ENCODE measurements around the gene ZNF500.

The ZNF500 gene

GRCh38 chr16:4703906-4704305, 63.1 kb downstream of the ZNF500 start:
- H2AK5ac ChIP-seq (ENCODE audit: low read length): no peak overlapping the region
- WGBS (ENCODE audit: extremely low coverage, insufficient coverage, low lambda C conversion rate): no CpG with 5 or more reads among the region's 7 CpGs
- no peaks in the 10 kb centered on the region for H3K79me1 ChIP-seq (ENCODE audit: low read length)
- no peak overlapping the region for H2BK5ac ChIP-seq (ENCODE audit: low read length)
- H3K36me3 ChIP-seq (ENCODE audit: control insufficient read depth, insufficient read depth, low read length): peaks cover 6% of the 10 kb centered on the region
- H3K79me2 ChIP-seq (ENCODE audit: control insufficient read depth, insufficient read depth, low read length): no peaks in the 10 kb centered on the region
- no peak overlapping the region for H3K56ac ChIP-seq (ENCODE audit: low read length)
- H2BK120ac ChIP-seq (ENCODE audit: low read depth, low read length): no peak overlapping the region
- no peak overlapping the region for H3K4ac ChIP-seq (ENCODE audit: low read depth, low read length)
- H4K5ac ChIP-seq (ENCODE audit: low read length): no peak overlapping the region
- H3K4me3 ChIP-seq (ENCODE audit: low read length): no peak overlapping the region
- no peak overlapping the region for H3K4me2 ChIP-seq (ENCODE audit: low read length)
- H3K23ac ChIP-seq (ENCODE audit: low read length): no peak overlapping the region
- no peak overlapping the region for H3K27ac ChIP-seq (ENCODE audit: low read depth, low read length)
- no peak overlapping the region for H3K18ac ChIP-seq (ENCODE audit: low read length)
- H3K27me3 ChIP-seq (ENCODE audit: insufficient read depth, low read length, poor library complexity): no peaks in the 10 kb centered on the region
- no peak overlapping the region for H4K8ac ChIP-seq (ENCODE audit: low read depth, low read length)
- H2BK15ac ChIP-seq (replicated peaks; ENCODE audit: low read depth): no peak overlapping the region
- H3K4me1 ChIP-seq (ENCODE audit: control insufficient read depth, low read depth, low read length): no peaks in the 10 kb centered on the region
- DNase-seq: no peak
- H3K9ac ChIP-seq (ENCODE audit: low read length): no peak overlapping the region

DNA sequence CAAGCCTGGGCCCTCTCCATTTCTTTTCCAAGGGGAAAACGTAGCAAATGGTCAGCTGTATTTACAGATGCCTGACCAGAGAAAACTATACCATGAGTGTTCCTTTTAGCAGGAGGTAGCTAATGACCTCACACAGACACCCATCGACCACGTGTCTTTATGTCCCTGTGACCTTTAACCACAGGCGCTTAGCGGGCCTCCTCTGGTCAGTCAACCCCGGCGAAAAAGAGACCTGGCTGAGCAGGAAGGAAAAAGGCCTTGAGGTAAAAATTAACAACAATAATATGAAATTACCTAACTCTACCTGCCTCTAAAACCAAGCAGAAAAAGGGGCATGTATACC, 64.5 kb downstream of the ZNF500 start:
- Histone ChIP-seq H3K27me3 (ENCODE audit: insufficient read depth, low read length, poor library complexity) (no peaks in the 10 kb centered on the region), H3K18ac (ENCODE audit: low read length) (no peak overlapping the region), H3K56ac (ENCODE audit: low read length) (no peak overlapping the region), H3K4me2 (ENCODE audit: low read length) (no peak overlapping the region), H3K23ac (ENCODE audit: low read length) (no peak overlapping the region), H4K8ac (ENCODE audit: low read depth, low read length) (no peak overlapping the region), H3K79me2 (ENCODE audit: control insufficient read depth, insufficient read depth, low read length) (no peaks in the 10 kb centered on the region), H3K79me1 (ENCODE audit: low read length) (no peaks in the 10 kb centered on the region), H2BK120ac (ENCODE audit: low read depth, low read length) (no peak overlapping the region), H3K4ac (ENCODE audit: low read depth, low read length) (no peak overlapping the region), H2BK15ac (replicated peaks; ENCODE audit: low read depth) (no peak overlapping the region), H3K4me1 (ENCODE audit: control insufficient read depth, low read depth, low read length) (no peaks in the 10 kb centered on the region), H3K27ac (ENCODE audit: low read depth, low read length) (no peak overlapping the region), H2AK5ac (ENCODE audit: low read length) (no peak overlapping the region), H3K36me3 (ENCODE audit: control insufficient read depth, insufficient read depth, low read length) (peaks cover 6% of the 10 kb centered on the region), H4K5ac (ENCODE audit: low read length) (no peak overlapping the region), H3K9ac (ENCODE audit: low read length) (no peak overlapping the region), H2BK5ac (ENCODE audit: low read length) (no peak overlapping the region), H3K4me3 (ENCODE audit: low read length) (no peak overlapping the region)
- no peak for DNase-seq
- no CpG with 5 or more reads among the region's 7 CpGs for WGBS (ENCODE audit: extremely low coverage, insufficient coverage, low lambda C conversion rate)

DNA sequence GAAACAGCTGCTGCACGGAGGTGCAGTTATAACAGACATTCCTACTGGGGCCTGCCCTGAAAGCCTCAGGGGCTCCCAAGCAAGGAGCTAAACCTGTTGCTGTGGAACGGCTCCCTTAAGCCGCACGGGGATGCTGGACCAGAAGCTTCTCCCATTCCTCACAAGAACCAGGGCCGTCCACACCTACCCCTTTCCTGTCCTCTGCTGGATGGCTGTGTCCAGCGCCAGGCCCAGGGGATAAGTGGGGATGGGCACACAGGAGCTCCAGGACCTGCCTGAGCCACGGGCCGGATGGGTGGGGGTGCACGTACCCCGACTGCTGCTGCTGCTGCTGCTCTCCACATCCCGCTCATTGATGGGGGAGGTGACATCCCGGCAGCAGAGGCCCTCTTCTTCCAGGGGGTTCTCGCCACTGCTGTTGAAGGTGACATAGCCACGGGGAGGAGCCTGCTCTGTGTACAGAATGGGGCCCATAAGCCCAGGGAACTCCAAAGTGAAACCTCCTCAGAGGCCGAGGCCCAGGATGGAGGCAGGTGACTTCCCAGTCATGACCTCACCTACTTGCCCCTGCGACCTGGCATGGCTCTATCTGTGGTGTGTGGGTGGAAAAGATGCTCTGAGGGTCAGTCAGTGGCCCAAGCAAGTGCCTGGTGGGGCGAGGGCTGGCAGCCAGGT, 65.0 kb downstream of the ZNF500 start:
- H3K56ac ChIP-seq (ENCODE audit: low read length): no peak overlapping the region
- H3K18ac ChIP-seq (ENCODE audit: low read length): no peak overlapping the region
- H3K27ac ChIP-seq (ENCODE audit: low read depth, low read length): no peak overlapping the region
- H3K79me2 ChIP-seq (ENCODE audit: control insufficient read depth, insufficient read depth, low read length): no peaks in the 10 kb centered on the region
- H3K4me1 ChIP-seq (ENCODE audit: control insufficient read depth, low read depth, low read length): no peaks in the 10 kb centered on the region
- H3K4ac ChIP-seq (ENCODE audit: low read depth, low read length): no peak overlapping the region
- no peak for DNase-seq
- peaks cover 6% of the 10 kb centered on the region for H3K36me3 ChIP-seq (ENCODE audit: control insufficient read depth, insufficient read depth, low read length)
- no peaks in the 10 kb centered on the region for H3K79me1 ChIP-seq (ENCODE audit: low read length)
- H4K8ac ChIP-seq (ENCODE audit: low read depth, low read length): no peak overlapping the region
- no peak overlapping the region for H3K23ac ChIP-seq (ENCODE audit: low read length)
- H4K5ac ChIP-seq (ENCODE audit: low read length): no peak overlapping the region
- no CpG with 5 or more reads among the region's 17 CpGs for WGBS (ENCODE audit: extremely low coverage, insufficient coverage, low lambda C conversion rate)
- no peak overlapping the region for H3K4me2 ChIP-seq (ENCODE audit: low read length)
- H3K4me3 ChIP-seq (ENCODE audit: low read length): no peak overlapping the region
- no peak overlapping the region for H2BK15ac ChIP-seq (replicated peaks; ENCODE audit: low read depth)
- H2BK120ac ChIP-seq (ENCODE audit: low read depth, low read length): no peak overlapping the region
- H3K27me3 ChIP-seq (ENCODE audit: insufficient read depth, low read length, poor library complexity): no peaks in the 10 kb centered on the region
- H2AK5ac ChIP-seq (ENCODE audit: low read length): no peak overlapping the region
- no peak overlapping the region for H3K9ac ChIP-seq (ENCODE audit: low read length)
- H2BK5ac ChIP-seq (ENCODE audit: low read length): no peak overlapping the region

DNA sequence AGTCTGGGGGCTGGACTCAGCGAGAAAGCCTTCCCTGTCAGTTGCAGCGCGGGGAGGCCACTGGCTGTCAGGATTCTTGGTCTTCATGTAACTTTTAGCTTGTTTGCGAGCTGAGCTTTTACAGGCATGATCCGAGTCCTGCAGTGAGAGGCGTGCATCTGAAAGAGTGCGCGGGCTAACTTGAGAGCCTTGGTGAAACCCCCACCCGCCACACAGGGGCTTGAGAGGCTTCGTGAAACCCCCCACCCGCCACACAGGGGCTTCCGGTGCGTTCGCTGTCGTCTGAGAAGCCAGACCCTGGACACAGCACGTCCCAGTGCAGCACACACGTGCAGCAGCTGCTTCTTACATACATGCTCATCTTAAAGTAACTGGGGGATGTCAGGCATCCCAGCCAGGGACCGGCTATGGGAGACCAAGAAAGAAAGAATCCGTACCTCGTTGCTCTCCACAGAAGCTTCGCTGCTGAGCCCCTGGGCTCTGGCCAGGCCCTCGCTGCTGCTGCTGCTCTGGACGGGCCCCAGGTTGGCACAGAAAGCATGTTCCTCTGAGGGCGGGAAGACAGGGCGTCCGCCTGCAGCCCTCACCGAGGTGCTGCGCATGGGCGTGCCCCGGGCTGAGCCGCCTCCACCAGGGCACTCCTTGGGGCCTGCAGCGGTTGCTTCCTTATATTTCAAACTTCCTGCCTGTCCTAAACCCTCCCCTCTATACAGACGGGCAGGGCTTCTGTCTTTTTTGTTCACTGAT, 65.8 kb downstream of the ZNF500 start:
- H3K79me2 ChIP-seq (ENCODE audit: control insufficient read depth, insufficient read depth, low read length): no peaks in the 10 kb centered on the region
- no peaks in the 10 kb centered on the region for H3K79me1 ChIP-seq (ENCODE audit: low read length)
- H4K8ac ChIP-seq (ENCODE audit: low read depth, low read length): no peak overlapping the region
- H3K4me3 ChIP-seq (ENCODE audit: low read length): no peak overlapping the region
- no peak overlapping the region for H2AK5ac ChIP-seq (ENCODE audit: low read length)
- H3K27ac ChIP-seq (ENCODE audit: low read depth, low read length): no peak overlapping the region
- no peak overlapping the region for H4K5ac ChIP-seq (ENCODE audit: low read length)
- no CpG with 5 or more reads among the region's 33 CpGs for WGBS (ENCODE audit: extremely low coverage, insufficient coverage, low lambda C conversion rate)
- H2BK5ac ChIP-seq (ENCODE audit: low read length): no peak overlapping the region
- H3K23ac ChIP-seq (ENCODE audit: low read length): no peak overlapping the region
- H3K4ac ChIP-seq (ENCODE audit: low read depth, low read length): no peak overlapping the region
- H3K18ac ChIP-seq (ENCODE audit: low read length): no peak overlapping the region
- H3K36me3 ChIP-seq (ENCODE audit: control insufficient read depth, insufficient read depth, low read length): peaks cover 6% of the 10 kb centered on the region
- H3K4me2 ChIP-seq (ENCODE audit: low read length): no peak overlapping the region
- no peaks in the 10 kb centered on the region for H3K27me3 ChIP-seq (ENCODE audit: insufficient read depth, low read length, poor library complexity)
- H3K56ac ChIP-seq (ENCODE audit: low read length): no peak overlapping the region
- no peaks in the 10 kb centered on the region for H3K4me1 ChIP-seq (ENCODE audit: control insufficient read depth, low read depth, low read length)
- H2BK120ac ChIP-seq (ENCODE audit: low read depth, low read length): no peak overlapping the region
- no peak for DNase-seq
- H3K9ac ChIP-seq (ENCODE audit: low read length): no peak overlapping the region
- no peak overlapping the region for H2BK15ac ChIP-seq (replicated peaks; ENCODE audit: low read depth)

- Histone ChIP-seq H3K36me3 (ENCODE audit: control insufficient read depth, insufficient read depth, low read length) (peaks cover 6% of the 10 kb centered on the region), H3K79me2 (ENCODE audit: control insufficient read depth, insufficient read depth, low read length) (no peaks in the 10 kb centered on the region), H2AK5ac (ENCODE audit: low read length) (no peak overlapping the region), H3K18ac (ENCODE audit: low read length) (no peak overlapping the region), H3K4me1 (ENCODE audit: control insufficient read depth, low read depth, low read length) (no peaks in the 10 kb centered on the region), H3K23ac (ENCODE audit: low read length) (no peak overlapping the region), H2BK120ac (ENCODE audit: low read depth, low read length) (no peak overlapping the region), H3K27ac (ENCODE audit: low read depth, low read length) (no peak overlapping the region), H2BK15ac (replicated peaks; ENCODE audit: low read depth) (no peak overlapping the region), H4K8ac (ENCODE audit: low read depth, low read length) (no peak overlapping the region), H4K5ac (ENCODE audit: low read length) (no peak overlapping the region), H3K4me3 (ENCODE audit: low read length) (no peak overlapping the region), H3K27me3 (ENCODE audit: insufficient read depth, low read length, poor library complexity) (no peaks in the 10 kb centered on the region), H3K79me1 (ENCODE audit: low read length) (no peaks in the 10 kb centered on the region), H2BK5ac (ENCODE audit: low read length) (no peak overlapping the region), H3K4ac (ENCODE audit: low read depth, low read length) (no peak overlapping the region), H3K9ac (ENCODE audit: low read length) (no peak overlapping the region), H3K56ac (ENCODE audit: low read length) (no peak overlapping the region), H3K4me2 (ENCODE audit: low read length) (no peak overlapping the region)
- WGBS (ENCODE audit: extremely low coverage, insufficient coverage, low lambda C conversion rate): no CpG with 5 or more reads among the region's 13 CpGs
- DNase-seq: no peak
Observed at GRCh38 chr16:4700380-4700996, 66.5 kb downstream of the ZNF500 start.
